Kidney (tissue), 14 donors: ENCODE measurements around the gene FGF6. TPM values are rescaled to one million over a fixed set of nuclear protein-coding genes. Genes with fewer than 3 reads are reported as not detected.

ENCODE experiments used
- DNase-seq, 5 donors: peaks; one replicate each; pipeline ENCODE4 v3.0.0-alpha.2; 2013 to 2020
- FAIRE-seq: peaks from 2 replicates; lab custom pipeline; 2012; peaks lifted over from hg19 to GRCh38; lab: Jason Lieb, UNC
- H3K27ac ChIP-seq, 2 donors: one replicate each; pipeline ENCODE4 v1.7.0; 2013; ENCODE audit warnings: low read depth in 2 of 2, low read length in 2 of 2, inconsistent platforms in 1 of 2
- H3K27me3 ChIP-seq: one replicate; pipeline ENCODE4 v1.7.1; 2013; ENCODE audit warnings: low read length, inconsistent platforms; ENCODE audit not compliant: control insufficient read depth, insufficient read depth
- H3K36me3 ChIP-seq, 3 donors: one replicate each; pipeline versions ENCODE4 v1.7.0 to v1.7.1; 2013; ENCODE audit warnings: low read length in 3 of 3, control low read depth in 1 of 3, inconsistent platforms in 1 of 3; ENCODE audit not compliant: insufficient read depth in 3 of 3, control insufficient read depth in 2 of 3
- H3K4me1 ChIP-seq, 3 donors: one replicate each; pipeline versions ENCODE4 v1.7.0 to v1.7.1; 2013; ENCODE audit warnings: low read length in 3 of 3, inconsistent platforms in 1 of 3, low read depth in 1 of 3; ENCODE audit not compliant: control insufficient read depth in 2 of 3, insufficient read depth in 2 of 3
- H3K4me3 ChIP-seq, 3 donors: one replicate each; pipeline versions ENCODE4 v1.7.0 to v1.8.1; 2013; ENCODE audit warnings: low read length in 3 of 3, control low read depth in 1 of 3, inconsistent platforms in 1 of 3
- H3K9ac ChIP-seq, 3 donors: one replicate each; pipeline versions ENCODE4 v1.7.0 to v1.7.1; 2013; ENCODE audit warnings: low read length in 3 of 3, control low read depth in 1 of 3, inconsistent platforms in 1 of 3
- H3K9me3 ChIP-seq, 3 donors: one replicate each; pipeline versions ENCODE4 v1.7.0 to v1.7.1; 2013; ENCODE audit warnings: low read length in 3 of 3, control low read depth in 1 of 3, inconsistent platforms in 1 of 3; ENCODE audit not compliant: control insufficient read depth in 2 of 3, insufficient read depth in 1 of 3
- intact Hi-C: fragments of 100-400 bp; cut with DNase I; formaldehyde crosslinking; loops from one replicate; pipeline ENCODE4 v1.11.1; 2022
- polyA plus RNA-seq: library from polyadenylated mRNA; stranded (reverse); fragments of 350-450 nt; fragmentation: Illumina TruSeq; extraction: RNeasy Lipid Tissue Mini Kit (QIAGEN cat#74804); gene quantifications from one replicate; pipeline ENCODE4 v1.2.3, GENCODE V29; 2014; ENCODE audit warnings: low read depth, low replicate concordance; ENCODE audit not compliant: insufficient read depth
- total RNA-seq: library from RNA; stranded (reverse); fragmentation: NEBNext Ultra II Directional; extraction: Animal tissue kit (Norgen Biotek cat#: 25700); gene quantifications from one replicate; pipeline ENCODE4 v1.2.1, GENCODE V29; 2021
- TF ChIP-seq, protein P1 (sequence below): IDR thresholded peaks from 3 replicates; pipeline ENCODE4 v1.5.1; 2012; ENCODE audit warnings: mild to moderate bottlenecking, moderate library complexity, borderline replicate concordance; ENCODE audit not compliant: insufficient read depth; ENCODE audit errors: extremely low read depth
- donor health status: control.
- donor health status: control.
- donor health status: control.
- donor health status: control.
- donor health status: control.
- donor health status: DM: yes; HTN: yes; CAD: no.
- donor health status: Normal renal cell carcinoma (clear cell type).

The FGF6 gene
- total and polyA plus RNA-seq, 2 donors from 2014 or later: not detected

- no peaks in the 10 kb centered on the region for H3K27me3 ChIP-seq
- H3K36me3 ChIP-seq: no peaks in the 10 kb centered on the region
- intact Hi-C loops: no loop called here
- TF ChIP-seq, protein P1, sequence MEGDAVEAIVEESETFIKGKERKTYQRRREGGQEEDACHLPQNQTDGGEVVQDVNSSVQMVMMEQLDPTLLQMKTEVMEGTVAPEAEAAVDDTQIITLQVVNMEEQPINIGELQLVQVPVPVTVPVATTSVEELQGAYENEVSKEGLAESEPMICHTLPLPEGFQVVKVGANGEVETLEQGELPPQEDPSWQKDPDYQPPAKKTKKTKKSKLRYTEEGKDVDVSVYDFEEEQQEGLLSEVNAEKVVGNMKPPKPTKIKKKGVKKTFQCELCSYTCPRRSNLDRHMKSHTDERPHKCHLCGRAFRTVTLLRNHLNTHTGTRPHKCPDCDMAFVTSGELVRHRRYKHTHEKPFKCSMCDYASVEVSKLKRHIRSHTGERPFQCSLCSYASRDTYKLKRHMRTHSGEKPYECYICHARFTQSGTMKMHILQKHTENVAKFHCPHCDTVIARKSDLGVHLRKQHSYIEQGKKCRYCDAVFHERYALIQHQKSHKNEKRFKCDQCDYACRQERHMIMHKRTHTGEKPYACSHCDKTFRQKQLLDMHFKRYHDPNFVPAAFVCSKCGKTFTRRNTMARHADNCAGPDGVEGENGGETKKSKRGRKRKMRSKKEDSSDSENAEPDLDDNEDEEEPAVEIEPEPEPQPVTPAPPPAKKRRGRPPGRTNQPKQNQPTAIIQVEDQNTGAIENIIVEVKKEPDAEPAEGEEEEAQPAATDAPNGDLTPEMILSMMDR: no peak
- H3K27ac ChIP-seq: no peak overlapping the region
- DNase-seq (no peak), FAIRE-seq (no peak)
- H3K4me3 ChIP-seq: no peak overlapping the region
- no peaks in the 10 kb centered on the region for H3K4me1 ChIP-seq
- H3K9ac ChIP-seq: no peak overlapping the region
- no peaks in the 10 kb centered on the region for H3K9me3 ChIP-seq
These were observed 6.6 kb downstream of the FGF6 start for GRCh38 chr12:4438834-4439596.

DNA sequence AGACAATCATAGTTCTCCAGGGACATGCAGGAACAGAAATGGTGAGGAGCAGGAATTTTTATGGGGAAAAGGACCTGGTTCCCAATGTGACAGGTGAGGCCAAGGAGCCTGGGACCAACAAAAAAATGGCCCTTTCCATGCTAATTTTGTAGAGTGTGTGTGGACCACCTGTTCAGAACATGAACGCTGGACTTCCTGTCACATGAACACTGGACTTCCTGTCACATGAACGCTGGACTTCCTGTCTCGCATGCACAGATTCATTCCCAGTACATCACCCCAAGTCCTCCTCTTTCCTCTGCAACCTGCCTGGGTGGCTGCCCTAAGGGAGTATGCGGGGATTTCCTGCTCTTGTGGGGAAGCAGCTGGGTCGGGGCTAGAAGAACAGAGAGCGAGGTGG is 10.1 kb downstream of the FGF6 start:
- no peaks in the 10 kb centered on the region for H3K9me3 ChIP-seq
- FAIRE-seq: no peak

DNA sequence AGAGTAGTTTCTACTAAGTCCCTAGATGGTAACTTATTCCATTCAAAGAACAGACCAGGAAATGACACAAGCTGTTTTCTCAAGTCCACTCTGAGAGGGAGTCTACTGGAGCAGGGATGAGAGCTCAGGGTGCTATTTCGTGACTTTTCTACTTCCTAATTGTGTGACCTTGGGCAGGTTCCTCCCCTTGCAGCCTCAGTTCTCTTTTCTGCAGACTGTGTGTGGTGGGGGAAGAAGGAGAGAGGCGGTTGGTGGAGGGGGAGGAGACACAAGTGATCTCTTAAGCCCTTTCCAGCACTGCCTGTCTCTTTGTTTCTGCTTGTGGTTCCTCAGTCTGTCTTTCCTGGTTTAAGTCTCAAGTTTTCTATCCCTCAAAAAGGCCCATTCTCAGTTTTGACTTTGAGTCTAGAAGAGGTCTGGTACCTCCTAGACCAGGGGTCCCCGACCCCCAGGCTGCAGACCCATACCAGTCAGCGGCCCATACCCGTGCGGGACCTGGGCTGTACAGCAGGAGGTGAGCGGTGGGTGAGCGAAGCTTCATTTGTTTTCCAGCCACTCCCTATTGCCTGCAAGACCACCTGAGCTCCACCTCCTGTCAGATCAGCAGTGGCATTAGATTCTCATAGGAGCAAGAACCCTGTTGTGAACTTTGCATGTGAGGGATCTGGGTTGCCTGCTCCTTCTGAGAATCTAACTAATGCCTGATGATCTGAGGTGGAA is 10.7 kb downstream of the FGF6 start:
- no peaks in the 10 kb centered on the region for H3K4me1 ChIP-seq
- DNase-seq (peak in 1 of 5 donors; percentile 1), FAIRE-seq (no peak)
- intact Hi-C loops: no loop called here
- no peak overlapping the region for H3K27ac ChIP-seq
- H3K9ac ChIP-seq: no peak overlapping the region
- H3K4me3 ChIP-seq: no peak overlapping the region
- no peaks in the 10 kb centered on the region for H3K27me3 ChIP-seq
- no peaks in the 10 kb centered on the region for H3K36me3 ChIP-seq
- TF ChIP-seq, protein P1: no peak
- H3K9me3 ChIP-seq: no peaks in the 10 kb centered on the region

More for the DNA sequence above, 10.1 kb downstream of the FGF6 start:
- no peaks in the 10 kb centered on the region for H3K27me3 ChIP-seq
- TF ChIP-seq, protein P1: no peak
- intact Hi-C loops: no loop called here
- H3K4me1 ChIP-seq: no peaks in the 10 kb centered on the region
- DNase-seq: peak in 1 of 5 donors; percentile 1
- no peak overlapping the region for H3K4me3 ChIP-seq
- no peak overlapping the region for H3K27ac ChIP-seq
- H3K9ac ChIP-seq: no peak overlapping the region
- no peaks in the 10 kb centered on the region for H3K36me3 ChIP-seq
